ENCODE results near the gene FLVCR1.

The FLVCR1 gene

DNA sequence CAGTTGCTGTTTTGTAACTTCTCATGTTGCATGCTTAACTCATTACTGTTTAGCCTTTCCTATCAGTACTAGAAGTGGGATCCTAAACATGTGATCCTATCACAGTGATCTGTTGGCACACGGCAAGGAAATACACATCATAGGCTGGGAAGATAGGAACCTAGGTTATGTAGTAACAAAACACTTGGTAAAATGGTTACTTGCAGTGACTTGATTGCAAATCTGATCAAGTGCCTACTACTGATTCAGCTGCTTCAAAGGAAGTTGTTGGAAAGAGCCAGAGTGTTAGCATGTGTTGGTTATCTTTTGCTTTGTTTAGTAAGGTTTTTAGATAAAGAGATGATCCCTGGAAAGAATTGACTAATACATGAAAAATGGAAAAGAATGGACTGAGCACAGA is 83.4 kb downstream of the FLVCR1 start:
- H3K27ac ChIP-seq (ENCODE audit: low read depth, low read length): no peak overlapping the region
- H3K9me3 ChIP-seq (ENCODE audit: low read length): peaks cover 4% of the 10 kb centered on the region

DNA sequence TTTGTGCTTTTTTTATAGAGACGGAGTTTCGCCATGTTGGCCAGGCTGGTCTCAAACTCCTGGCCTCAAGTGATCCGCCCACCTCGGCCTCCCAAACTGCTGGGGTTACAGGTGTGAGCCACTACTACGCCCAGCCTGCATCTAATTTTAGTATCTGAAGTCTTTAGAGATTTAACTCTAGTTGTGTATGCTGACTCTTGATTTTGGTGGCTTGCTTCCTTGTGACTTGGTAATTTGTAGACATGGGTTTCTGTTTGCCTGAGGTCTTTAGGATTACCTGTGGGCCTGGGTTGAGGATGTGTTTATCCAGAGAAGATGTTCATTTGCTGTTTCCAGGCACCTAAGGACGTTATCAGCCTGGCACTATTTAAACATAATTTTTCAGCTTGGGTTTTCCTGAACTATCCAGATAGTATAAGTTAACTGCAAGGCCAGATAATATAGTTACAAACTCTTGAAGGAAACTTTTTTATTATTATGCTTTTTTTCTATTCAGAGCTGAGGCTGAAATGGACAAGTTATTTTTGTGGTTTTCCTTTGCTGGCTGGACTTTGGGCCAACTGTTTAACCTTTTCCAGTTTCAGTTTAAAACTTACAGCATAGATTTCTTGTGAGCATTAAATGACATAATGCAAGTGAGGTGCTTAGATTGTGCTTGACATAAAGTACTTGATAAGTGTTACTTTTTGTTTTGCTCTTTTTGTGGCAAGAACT is 84.8 kb downstream of the FLVCR1 start:
- Histone ChIP-seq H3K27ac (ENCODE audit: low read depth, low read length) (no peak overlapping the region), H3K9me3 (ENCODE audit: low read length) (peaks cover 4% of the 10 kb centered on the region), H3K4me3 (ENCODE audit: low read depth in 1 of 2, low read length in 2 of 2) (no peak overlapping the region), H3K36me3 (ENCODE audit: insufficient read depth, low read length) (no peaks in the 10 kb centered on the region), H3K9ac (ENCODE audit: low read length) (no peak overlapping the region), H3K27me3 (ENCODE audit: control insufficient read depth in 1 of 2, insufficient read depth in 2 of 2, low read length in 2 of 2) (no peaks in the 10 kb centered on the region), H3K4me1 (ENCODE audit: insufficient read depth, low read length) (no peaks in the 10 kb centered on the region)

More for the DNA sequence above, 83.4 kb downstream of the FLVCR1 start:
- H3K27me3 ChIP-seq (ENCODE audit: control insufficient read depth in 1 of 2, insufficient read depth in 2 of 2, low read length in 2 of 2): no peaks in the 10 kb centered on the region
- H3K9ac ChIP-seq (ENCODE audit: low read length): no peak overlapping the region
- no peak overlapping the region for H3K4me3 ChIP-seq (ENCODE audit: low read depth in 1 of 2, low read length in 2 of 2)
- H3K4me1 ChIP-seq (ENCODE audit: insufficient read depth, low read length): no peaks in the 10 kb centered on the region
- no peaks in the 10 kb centered on the region for H3K36me3 ChIP-seq (ENCODE audit: insufficient read depth, low read length)

DNA sequence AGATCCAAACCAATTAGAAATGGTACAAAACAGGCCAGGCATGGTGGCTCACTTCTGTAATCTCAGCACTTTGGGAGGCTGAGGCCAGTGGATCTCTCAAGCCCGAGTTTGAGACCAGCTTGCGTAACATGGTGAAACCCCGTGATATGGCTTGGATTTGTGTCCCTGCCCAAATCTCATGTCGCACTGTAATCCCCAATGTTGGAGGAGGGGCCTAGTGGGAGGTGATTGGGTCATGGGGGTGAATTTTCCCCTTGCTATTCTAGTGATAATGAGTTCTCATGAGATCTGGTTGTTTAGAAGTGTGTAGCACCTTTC is 85.3 kb downstream of the FLVCR1 start:
- H3K27me3 ChIP-seq (ENCODE audit: control insufficient read depth in 1 of 2, insufficient read depth in 2 of 2, low read length in 2 of 2): no peaks in the 10 kb centered on the region
- peaks cover 4% of the 10 kb centered on the region for H3K9me3 ChIP-seq (ENCODE audit: low read length)
- no peak overlapping the region for H3K9ac ChIP-seq (ENCODE audit: low read length)
- H3K4me1 ChIP-seq (ENCODE audit: insufficient read depth, low read length): no peaks in the 10 kb centered on the region
- no peaks in the 10 kb centered on the region for H3K36me3 ChIP-seq (ENCODE audit: insufficient read depth, low read length)
- no peak overlapping the region for H3K27ac ChIP-seq (ENCODE audit: low read depth, low read length)
- no peak overlapping the region for H3K4me3 ChIP-seq (ENCODE audit: low read depth in 1 of 2, low read length in 2 of 2)

DNA sequence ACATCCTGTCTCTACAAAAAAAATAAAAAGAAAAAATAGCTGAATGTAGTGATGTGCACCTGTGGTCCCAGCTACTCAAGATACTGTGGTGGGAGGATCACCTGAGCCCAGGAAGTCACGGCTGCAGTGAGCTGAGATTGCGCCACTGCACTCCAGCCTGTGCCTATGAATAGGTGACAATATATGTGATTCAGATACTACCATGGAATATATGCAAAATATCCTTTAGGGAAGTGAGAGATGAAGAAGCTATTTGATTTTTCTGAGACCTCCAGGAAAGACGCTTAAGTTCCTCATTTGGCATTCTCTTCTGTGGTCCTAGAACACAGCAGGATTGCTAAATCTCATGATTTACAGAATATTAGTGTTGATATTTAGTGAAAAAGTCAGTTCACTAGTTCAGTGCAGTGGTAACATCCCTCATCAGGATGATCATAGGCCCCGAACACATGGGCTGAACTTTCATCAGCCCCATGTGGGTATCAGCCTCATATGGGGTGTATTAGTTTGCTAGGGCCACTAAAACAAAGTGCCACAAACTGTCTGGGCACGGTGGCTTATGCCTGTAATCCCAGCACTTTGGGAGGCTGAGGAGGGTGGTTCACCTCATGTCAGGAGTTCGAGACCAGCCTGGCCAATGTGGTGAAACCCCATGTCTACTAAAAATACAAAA is 86.3 kb downstream of the FLVCR1 start:
- Histone ChIP-seq H3K9me3 (ENCODE audit: low read length) (peaks cover 4% of the 10 kb centered on the region), H3K27me3 (ENCODE audit: control insufficient read depth in 1 of 2, insufficient read depth in 2 of 2, low read length in 2 of 2) (no peaks in the 10 kb centered on the region), H3K36me3 (ENCODE audit: insufficient read depth, low read length) (no peaks in the 10 kb centered on the region), H3K9ac (ENCODE audit: low read length) (no peak overlapping the region), H3K4me1 (ENCODE audit: insufficient read depth, low read length) (no peaks in the 10 kb centered on the region), H3K4me3 (ENCODE audit: low read depth in 1 of 2, low read length in 2 of 2) (no peak overlapping the region), H3K27ac (ENCODE audit: low read depth, low read length) (no peak overlapping the region)

DNA sequence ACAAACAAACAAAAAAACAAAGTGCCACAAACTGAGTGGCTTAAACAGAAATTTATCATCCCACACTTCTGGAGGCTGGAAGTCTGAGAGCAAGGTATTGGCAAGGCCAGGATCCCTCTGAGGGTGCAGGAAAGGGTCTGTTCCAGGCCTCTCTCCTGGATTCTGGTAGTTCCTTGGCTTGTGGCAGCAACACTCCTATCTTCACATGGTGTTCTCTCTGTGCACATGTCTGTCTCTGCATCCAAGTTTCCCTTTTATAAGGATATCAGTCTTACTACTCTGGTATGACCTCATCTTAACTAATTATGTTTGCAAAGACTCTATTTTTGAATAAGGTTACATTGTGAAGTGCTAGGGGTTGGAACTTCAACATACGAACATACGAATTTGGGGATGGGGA is 87.0 kb downstream of the FLVCR1 start:
- Histone ChIP-seq H3K36me3 (ENCODE audit: insufficient read depth, low read length) (no peaks in the 10 kb centered on the region), H3K27me3 (ENCODE audit: control insufficient read depth in 1 of 2, insufficient read depth in 2 of 2, low read length in 2 of 2) (no peaks in the 10 kb centered on the region), H3K27ac (ENCODE audit: low read depth, low read length) (no peak overlapping the region), H3K9ac (ENCODE audit: low read length) (no peak overlapping the region), H3K4me1 (ENCODE audit: insufficient read depth, low read length) (no peaks in the 10 kb centered on the region), H3K9me3 (ENCODE audit: low read length) (peaks cover 2% of the 10 kb centered on the region), H3K4me3 (ENCODE audit: low read depth in 1 of 2, low read length in 2 of 2) (no peak overlapping the region)

DNA sequence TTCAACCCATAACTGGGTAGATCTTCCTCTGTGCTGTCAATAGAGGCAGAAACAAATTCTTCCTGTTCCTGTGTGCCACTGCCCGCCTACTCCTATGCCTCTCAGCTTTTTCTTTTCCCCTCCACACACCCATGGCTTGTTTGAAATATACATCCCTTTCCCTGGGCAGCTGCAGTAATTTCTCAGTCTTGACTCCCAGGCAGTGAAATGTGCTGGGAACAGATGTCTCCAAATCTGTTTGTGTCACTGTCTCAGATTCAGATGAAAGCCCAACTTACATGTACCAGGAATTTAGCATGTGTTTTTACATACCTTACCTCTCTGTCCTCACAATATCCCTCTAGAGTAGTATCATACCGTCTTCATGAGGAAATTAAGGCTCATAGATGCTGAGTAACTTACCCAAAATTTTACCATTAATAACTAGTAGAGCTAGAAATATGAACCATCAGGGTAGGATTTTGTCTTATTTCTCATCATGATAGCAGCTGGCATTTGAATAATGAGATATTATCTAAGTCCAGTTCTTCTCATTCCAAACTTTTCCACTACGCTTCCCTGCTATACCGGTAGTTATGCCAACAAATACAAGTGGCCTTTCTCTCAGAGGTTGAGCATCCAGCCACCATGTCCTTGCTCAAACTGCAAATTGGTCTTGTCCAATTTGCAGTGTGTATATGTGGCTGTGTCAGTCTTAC is 87.5 kb downstream of the FLVCR1 start:
- no peaks in the 10 kb centered on the region for H3K4me1 ChIP-seq (ENCODE audit: insufficient read depth, low read length)
- no peak overlapping the region for H3K27ac ChIP-seq (ENCODE audit: low read depth, low read length)
- H3K9me3 ChIP-seq (ENCODE audit: low read length): no peaks in the 10 kb centered on the region
- H3K27me3 ChIP-seq (ENCODE audit: control insufficient read depth in 1 of 2, insufficient read depth in 2 of 2, low read length in 2 of 2): peaks cover 0 to 4% of the 10 kb centered on the region in 2 donors
- no peaks in the 10 kb centered on the region for H3K36me3 ChIP-seq (ENCODE audit: insufficient read depth, low read length)
- no peak overlapping the region for H3K9ac ChIP-seq (ENCODE audit: low read length)
- no peak overlapping the region for H3K4me3 ChIP-seq (ENCODE audit: low read depth in 1 of 2, low read length in 2 of 2)

DNA sequence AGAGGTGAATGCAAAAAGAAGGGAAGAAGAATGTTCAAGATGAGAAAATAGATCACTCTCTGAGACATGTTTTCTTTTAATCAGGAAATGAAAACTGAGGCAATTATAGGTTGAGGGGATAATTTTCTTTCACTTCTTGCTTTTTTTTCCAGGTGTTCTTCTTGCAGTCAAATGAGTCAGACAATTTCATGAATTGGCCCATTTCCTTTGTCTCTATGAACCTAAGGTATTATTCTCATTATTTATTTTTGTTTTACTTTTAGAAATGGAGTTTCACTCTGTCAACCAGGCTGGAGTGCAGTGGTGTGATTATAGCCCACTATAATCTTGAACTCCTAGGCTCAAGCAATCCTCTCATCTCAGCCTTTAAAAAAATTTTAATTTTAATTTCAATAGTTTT is 88.8 kb downstream of the FLVCR1 start:
- Histone ChIP-seq H3K4me3 (ENCODE audit: low read depth in 1 of 2, low read length in 2 of 2) (no peak overlapping the region), H3K9ac (ENCODE audit: low read length) (no peak overlapping the region), H3K9me3 (ENCODE audit: low read length) (no peaks in the 10 kb centered on the region), H3K4me1 (ENCODE audit: insufficient read depth, low read length) (no peaks in the 10 kb centered on the region), H3K36me3 (ENCODE audit: insufficient read depth, low read length) (no peaks in the 10 kb centered on the region), H3K27ac (ENCODE audit: low read depth, low read length) (no peak overlapping the region), H3K27me3 (ENCODE audit: control insufficient read depth in 1 of 2, insufficient read depth in 2 of 2, low read length in 2 of 2) (peaks cover 0 to 14% of the 10 kb centered on the region in 2 donors)

Measured in muscle layer of colon (tissue), 2 donors.